ENCODE results near the gene DCBLD1. TPM values are rescaled to one million over a fixed set of nuclear protein-coding genes. Genes with fewer than 3 reads are reported as not detected.

Gene DCBLD1
- total RNA-seq, 1 donor from 2014 or later, result 14.2 TPM

DNA sequence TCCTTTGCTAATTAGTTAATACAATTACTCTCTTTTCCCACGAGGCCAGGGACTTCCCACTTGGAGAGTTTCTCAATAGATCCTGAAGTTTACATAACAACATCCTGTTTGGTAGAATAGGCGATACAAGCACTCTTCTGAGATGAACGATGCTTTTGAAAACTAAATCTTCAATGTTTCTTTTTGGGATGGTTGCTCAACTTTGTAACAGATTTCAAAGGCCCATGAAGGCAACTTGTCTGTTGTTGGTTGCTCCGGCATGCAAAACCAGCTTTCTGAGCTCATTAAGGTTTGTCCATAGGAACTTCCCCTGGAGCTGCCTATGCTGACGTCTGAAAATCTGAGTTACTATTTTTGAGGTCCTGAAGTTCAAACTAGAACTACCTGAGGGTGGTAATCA lies 30.8 kb upstream of the DCBLD1 start:
- H3K36me3 ChIP-seq, result no peaks in the 10 kb centered on the region
- no peak overlapping the region for H3K27ac ChIP-seq
- no peaks in the 10 kb centered on the region for H3K9me3 ChIP-seq
- no peaks in the 10 kb centered on the region for H3K27me3 ChIP-seq
- H3K4me1 ChIP-seq, result peaks cover 8% of the 10 kb centered on the region
- DNase-seq (ENCODE audit: extremely low spot score in 2 of 2), result no peak
- intact Hi-C loops (cut with DNase I), result no loop called here
- TF ChIP-seq POLR2A (IDR thresholded peaks at IDR 0.05) (no peak), POLR2AphosphoS5 (IDR thresholded peaks at IDR 0.05; ENCODE audit: insufficient read depth in 1 of 2, low read depth in 1 of 2) (no peak)
- TF ChIP-seq, protein P1, sequence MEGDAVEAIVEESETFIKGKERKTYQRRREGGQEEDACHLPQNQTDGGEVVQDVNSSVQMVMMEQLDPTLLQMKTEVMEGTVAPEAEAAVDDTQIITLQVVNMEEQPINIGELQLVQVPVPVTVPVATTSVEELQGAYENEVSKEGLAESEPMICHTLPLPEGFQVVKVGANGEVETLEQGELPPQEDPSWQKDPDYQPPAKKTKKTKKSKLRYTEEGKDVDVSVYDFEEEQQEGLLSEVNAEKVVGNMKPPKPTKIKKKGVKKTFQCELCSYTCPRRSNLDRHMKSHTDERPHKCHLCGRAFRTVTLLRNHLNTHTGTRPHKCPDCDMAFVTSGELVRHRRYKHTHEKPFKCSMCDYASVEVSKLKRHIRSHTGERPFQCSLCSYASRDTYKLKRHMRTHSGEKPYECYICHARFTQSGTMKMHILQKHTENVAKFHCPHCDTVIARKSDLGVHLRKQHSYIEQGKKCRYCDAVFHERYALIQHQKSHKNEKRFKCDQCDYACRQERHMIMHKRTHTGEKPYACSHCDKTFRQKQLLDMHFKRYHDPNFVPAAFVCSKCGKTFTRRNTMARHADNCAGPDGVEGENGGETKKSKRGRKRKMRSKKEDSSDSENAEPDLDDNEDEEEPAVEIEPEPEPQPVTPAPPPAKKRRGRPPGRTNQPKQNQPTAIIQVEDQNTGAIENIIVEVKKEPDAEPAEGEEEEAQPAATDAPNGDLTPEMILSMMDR (IDR thresholded peaks at IDR 0.05), result no peak
- H3K4me3 ChIP-seq, result no peak overlapping the region

- intact Hi-C loops (cut with DNase I), result no loop called here
- no peak overlapping the region for H3K4me3 ChIP-seq
- no peak overlapping the region for H3K27ac ChIP-seq
- no peak for DNase-seq (ENCODE audit: extremely low spot score in 2 of 2)
- H3K36me3 ChIP-seq, result no peaks in the 10 kb centered on the region
- no peaks in the 10 kb centered on the region for H3K4me1 ChIP-seq
- no peaks in the 10 kb centered on the region for H3K27me3 ChIP-seq
- H3K9me3 ChIP-seq, result no peaks in the 10 kb centered on the region
- TF ChIP-seq POLR2AphosphoS5 (IDR thresholded peaks at IDR 0.05; ENCODE audit: insufficient read depth in 1 of 2, low read depth in 1 of 2) (no peak), POLR2A (IDR thresholded peaks at IDR 0.05) (no peak)
- TF ChIP-seq, protein P1 (IDR thresholded peaks at IDR 0.05), result no peak
Measured at GRCh38 chr6:117456250-117456649, 26.2 kb upstream of the DCBLD1 start.

DNA sequence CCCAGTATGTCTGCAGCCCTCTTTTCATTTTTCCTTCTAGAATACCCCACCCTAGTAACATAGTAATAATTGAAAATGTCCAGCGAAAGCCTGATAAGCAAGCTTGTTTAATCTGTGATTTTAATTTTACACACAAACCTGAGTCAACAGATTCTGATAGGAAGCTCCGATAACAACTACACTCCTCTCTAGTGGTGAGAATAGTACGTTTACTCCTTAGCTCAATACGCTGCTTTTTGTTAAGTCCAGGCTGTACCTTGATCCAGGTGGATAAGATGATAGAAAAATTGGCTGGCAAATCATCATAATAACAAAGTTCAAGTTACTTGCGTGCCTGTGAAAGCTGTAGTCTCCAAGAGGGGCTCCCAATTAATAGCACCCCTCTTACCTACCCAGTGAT lies 25.5 kb upstream of the DCBLD1 start:
- no peak overlapping the region for H3K27ac ChIP-seq
- DNase-seq (ENCODE audit: extremely low spot score in 2 of 2), result no peak
- no peak for TF ChIP-seq POLR2A (IDR thresholded peaks at IDR 0.05)
- TF ChIP-seq, protein P1 (IDR thresholded peaks at IDR 0.05), result no peak
- no peak for TF ChIP-seq POLR2AphosphoS5 (IDR thresholded peaks at IDR 0.05; ENCODE audit: insufficient read depth in 1 of 2, low read depth in 1 of 2)
- no peaks in the 10 kb centered on the region for H3K27me3 ChIP-seq
- intact Hi-C loops (cut with DNase I), result no loop called here
- H3K9me3 ChIP-seq, result no peaks in the 10 kb centered on the region
- H3K36me3 ChIP-seq, result no peaks in the 10 kb centered on the region
- H3K4me1 ChIP-seq, result no peaks in the 10 kb centered on the region
- H3K4me3 ChIP-seq, result no peak overlapping the region

DNA sequence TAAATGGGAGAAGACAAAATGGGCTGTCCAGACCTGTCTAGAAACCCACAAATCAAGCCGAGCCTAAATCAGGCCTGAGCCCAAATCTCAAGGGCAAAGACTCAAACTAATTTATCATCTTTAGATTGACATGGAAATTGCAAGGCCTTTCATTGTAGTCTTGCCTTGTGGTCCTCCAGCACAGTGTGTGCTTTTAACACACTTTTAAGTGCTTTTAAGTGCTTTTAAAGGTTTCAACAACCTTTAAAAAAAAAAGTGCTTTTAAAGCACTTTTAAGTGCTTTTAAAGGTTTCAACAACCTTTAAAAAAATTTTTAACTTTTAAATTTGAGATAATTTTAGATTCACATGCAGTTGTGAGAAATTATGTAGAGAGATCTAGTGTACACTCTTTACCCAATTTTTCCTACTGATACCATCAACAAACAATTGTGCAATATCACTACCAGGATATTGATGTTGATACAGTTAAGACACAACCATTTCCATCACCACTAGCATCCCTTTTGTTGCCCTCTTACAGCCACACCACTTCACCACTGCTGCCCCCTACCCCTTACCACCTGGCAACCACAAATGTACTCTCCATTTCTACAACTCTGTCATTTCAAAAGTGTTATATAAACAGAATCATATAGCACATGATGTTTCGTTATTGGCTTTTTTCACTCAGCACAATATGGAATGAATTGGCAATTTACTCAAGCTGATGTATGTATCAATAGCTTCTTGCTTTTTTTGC lies 23.1 kb upstream of the DCBLD1 start:
- Histone ChIP-seq H3K36me3 (no peaks in the 10 kb centered on the region), H3K27ac (no peak overlapping the region), H3K4me3 (no peak overlapping the region), H3K9me3 (no peaks in the 10 kb centered on the region), H3K4me1 (no peaks in the 10 kb centered on the region), H3K27me3 (no peaks in the 10 kb centered on the region)
- intact Hi-C loops (cut with DNase I), result no loop called here
- TF ChIP-seq, protein P1 (IDR thresholded peaks at IDR 0.05), result no peak
- TF ChIP-seq POLR2A (IDR thresholded peaks at IDR 0.05) (no peak), POLR2AphosphoS5 (IDR thresholded peaks at IDR 0.05; ENCODE audit: insufficient read depth in 1 of 2, low read depth in 1 of 2) (no peak)
- DNase-seq (ENCODE audit: extremely low spot score in 2 of 2), result no peak
